NCI-H146 (cell line): ENCODE results near the gene KRI1.
"Not testable (repeated sequence)": the region's sequence is repeated elsewhere in the genome, so short reads cannot be mapped to it uniquely, and the experiment has no call there.

Experiments
- DNase-seq: peaks from one replicate; lab custom pipeline; 2025; lab: John Stamatoyannopoulos, UW

KRI1 gene

GRCh38 chr19:10575011-10575716 is 9.4 kb upstream of the KRI1 start:
- DNase-seq, result no peak

GRCh38 chr19:10574462-10574861 is 8.7 kb upstream of the KRI1 start:
- DNase-seq, result no peak

DNA sequence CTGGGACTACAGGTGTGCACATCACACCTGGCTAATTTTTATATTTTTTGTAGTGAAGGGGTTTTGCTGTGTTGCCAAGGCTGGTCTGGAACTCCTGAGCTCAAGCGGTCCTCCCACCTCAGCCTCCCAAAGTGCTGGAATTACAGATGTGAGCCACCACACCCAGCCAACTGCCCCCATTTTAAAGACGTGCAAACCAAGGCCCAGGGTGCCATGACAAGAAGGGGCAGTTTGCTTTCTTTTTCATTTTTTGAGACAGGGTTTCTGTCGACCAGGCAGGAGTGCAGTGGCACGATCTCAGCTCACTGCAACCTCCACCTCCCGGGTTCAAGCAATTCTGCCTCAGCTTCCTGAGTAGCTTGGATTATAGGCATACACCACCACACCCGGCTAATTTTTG is 8.0 kb upstream of the KRI1 start:
- DNase-seq, result not testable (repeated sequence)

DNA sequence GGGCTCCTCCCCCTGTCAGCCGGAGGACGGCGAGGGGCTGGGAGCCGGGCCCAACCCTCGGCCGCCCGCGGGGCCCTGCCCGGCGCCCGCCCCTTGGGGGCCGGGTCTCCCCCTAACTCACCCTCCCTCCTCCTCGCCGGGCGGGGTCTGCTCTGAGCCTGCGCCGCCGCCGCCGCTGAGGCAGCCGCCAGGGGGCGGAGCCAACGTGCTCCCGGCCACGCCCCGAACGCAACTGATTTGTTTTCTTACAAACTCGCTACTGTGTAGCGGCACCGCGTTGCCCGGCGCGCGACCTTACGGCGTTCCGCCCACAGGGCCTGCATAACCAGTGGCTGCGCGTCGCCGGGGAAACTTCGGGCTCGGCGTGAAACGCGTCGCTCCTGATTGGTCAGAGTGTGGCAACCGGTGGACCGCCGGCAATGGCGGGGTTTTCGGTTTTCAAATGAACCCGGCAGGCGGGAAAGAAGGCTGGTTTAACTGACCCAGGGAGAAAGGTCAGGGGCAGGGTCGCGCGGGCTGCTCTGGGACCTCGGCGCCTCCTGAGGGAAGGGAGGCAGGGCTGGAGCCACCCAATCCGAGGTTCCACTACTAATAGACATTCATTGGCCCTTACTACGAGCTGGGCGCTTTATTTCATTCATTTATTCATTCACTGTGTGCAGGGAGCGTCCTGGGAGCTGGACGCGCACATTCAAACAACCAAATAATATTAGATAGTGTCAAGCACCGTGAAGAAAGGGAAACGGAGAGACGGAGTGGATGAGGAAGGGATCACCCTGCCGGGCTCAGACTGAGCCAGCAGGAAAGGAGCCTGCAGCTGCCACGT is 3.2 kb upstream of the KRI1 start, which contains the start of gene CDKN2D:
Gene CDKN2D, minus strand, starts transcription at position 154 of the 826 bp plus-strand sequence. CDS start 326 bp downstream, outside the sequence.
- peak; percentile 100 for DNase-seq

GRCh38 chr19:10568062-10568825 is 2.4 kb upstream of the KRI1 start:
- no peak for DNase-seq

GRCh38 chr19:10567656-10568055 is 1.8 kb upstream of the KRI1 start:
- DNase-seq, result no peak

DNA sequence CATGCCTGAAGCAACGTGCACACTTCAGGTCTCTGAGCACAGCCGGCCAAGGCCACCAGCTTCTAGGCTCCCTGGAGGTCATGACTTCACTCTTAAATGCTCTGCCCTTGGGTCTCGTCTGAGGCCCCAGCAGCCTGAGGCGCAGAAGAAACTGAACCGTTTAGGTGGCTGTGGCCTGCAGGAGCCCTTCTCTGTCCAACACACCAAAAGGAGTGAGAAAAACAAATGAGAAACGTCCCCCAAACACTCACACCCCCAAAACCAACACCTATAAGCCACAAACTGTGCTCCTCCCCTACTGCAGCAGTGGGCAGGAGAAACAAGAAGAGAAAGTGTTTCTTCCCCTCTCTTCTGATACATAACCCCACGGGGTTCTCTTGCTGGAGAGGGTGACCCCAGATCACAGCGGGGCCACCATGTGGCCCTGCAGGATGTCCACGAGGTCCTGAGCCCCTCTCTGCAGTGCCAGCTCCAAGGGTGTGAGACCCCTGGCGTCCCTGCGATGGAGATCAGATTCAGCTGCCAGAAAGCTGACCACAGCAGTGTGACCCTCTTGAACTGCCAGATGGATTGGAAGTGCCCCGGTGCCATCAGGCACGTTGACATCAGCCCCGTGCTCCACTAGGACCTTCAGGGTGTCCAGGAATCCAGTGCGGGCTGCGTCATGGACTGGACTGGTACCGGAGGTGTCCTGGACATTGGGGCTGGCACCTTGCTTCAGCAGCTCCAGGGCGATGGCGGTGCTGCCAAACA is 1.0 kb upstream of the KRI1 start:
- DNase-seq, result no peak

- no peak for DNase-seq
Observed at GRCh38 chr19:10566408-10566657, 523 bp upstream of the KRI1 start.

DNA sequence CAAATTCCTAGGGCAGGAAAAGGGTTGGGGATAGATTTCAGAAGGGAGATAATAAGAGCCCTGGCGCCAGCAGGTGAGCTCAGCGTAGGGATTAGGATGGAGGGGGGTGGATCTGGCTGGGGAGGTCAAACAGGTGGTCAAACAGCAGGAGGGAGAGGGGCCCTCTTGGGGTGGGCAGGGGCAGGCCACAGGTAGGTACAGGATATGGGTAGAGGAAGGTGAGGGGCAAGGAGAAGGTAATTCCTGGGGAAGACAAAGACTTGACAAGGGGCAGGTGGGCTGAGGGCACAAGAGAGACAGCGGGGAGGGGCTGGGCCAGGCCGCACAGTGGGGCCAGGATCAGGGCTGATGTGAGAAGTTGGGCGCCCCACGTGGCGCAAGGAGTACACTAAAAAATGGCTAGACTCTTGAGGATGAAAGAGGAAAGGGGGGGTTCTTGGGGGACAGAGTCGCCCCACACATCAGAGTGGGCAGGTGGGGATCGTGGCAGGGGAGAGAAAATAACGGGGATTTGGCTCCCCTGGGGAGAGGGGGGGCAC is 713 bp downstream of the KRI1 start:
- DNase-seq, result peak; percentile 85

- no peak for DNase-seq
Observed at GRCh38 chr19:10562609-10563008, 3.2 kb downstream of the KRI1 start.

GRCh38 chr19:10560154-10560553 is 5.7 kb downstream of the KRI1 start:
- DNase-seq, result no peak

- DNase-seq, result no peak
Observed at GRCh38 chr19:10557603-10558197, 8.1 kb downstream of the KRI1 start.

DNA sequence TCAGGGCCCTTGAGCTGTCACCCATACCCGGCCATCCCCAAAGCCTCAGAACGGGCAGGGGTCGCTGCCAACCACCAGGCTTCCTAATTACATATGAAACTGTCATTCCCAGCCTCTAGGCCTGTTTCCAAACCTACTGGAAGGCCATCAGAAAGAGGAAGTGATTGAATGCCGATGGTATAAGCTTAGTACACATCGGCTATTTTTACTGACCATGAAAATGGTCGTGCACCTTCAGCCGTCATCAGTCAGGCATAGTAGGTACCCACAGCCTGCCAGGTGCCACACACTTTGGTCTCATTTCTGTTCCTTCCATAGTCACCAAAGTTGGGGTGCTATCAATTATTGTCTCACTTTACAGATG is 10.2 kb downstream of the KRI1 start:
- DNase-seq, result no peak

- DNase-seq, result no peak
Observed at GRCh38 chr19:10554760-10555609, 10.8 kb downstream of the KRI1 start.

DNA sequence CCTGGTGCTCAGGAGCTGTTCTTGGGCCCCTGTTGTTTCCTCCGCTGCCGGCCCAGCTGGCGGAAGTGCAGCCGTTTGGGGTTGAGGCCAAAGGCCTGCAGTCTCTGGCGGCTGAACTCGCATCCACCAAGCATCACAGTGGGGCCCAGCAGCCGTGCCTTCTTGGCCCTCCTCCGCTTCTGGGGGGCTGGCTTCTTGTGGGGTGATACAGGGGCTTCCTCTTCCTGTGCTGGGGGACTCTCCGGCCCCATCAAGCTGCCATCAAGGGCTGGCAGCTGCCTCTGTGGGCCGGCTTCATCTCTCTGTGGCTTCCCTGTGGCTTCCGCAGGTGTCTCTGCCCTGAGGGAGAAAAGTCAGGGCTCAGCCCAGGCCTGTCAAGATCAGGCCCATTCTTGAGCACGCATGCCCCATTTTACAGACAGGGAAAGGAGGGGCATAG is 11.8 kb downstream of the KRI1 start:
- DNase-seq, result no peak

- no peak for DNase-seq
Observed at GRCh38 chr19:10553087-10553667, 12.6 kb downstream of the KRI1 start.

DNA sequence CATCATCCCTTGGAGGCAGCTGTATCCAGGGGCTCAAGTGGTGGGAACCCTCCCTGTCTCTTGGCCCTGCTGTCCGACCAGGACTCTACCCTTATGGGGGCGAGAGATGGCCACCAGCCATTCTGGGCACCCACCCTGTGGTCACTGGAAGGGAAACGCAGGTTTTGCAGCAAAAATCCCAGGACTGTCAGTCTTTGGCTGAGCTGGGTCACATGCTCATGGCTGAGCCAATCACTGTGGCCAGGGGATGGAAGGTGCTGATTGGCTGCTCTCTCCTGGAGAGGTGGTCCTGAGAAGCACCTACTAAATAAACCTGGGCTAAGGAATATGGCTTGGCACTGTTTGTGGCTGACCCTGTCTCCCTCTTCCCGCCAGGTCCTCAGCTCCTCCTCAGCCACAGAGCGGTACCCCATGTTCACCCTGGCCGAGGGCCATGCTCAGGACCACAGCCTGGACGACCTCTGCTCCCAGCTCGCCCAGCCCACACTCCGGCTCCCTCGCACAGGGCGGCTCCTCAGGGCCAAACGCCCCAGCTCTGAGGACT is 13.2 kb downstream of the KRI1 start:
- DNase-seq, result no peak

GRCh38 chr19:10551698-10552301 is 14.0 kb downstream of the KRI1 start:
- DNase-seq, result peak; percentile 30

DNA sequence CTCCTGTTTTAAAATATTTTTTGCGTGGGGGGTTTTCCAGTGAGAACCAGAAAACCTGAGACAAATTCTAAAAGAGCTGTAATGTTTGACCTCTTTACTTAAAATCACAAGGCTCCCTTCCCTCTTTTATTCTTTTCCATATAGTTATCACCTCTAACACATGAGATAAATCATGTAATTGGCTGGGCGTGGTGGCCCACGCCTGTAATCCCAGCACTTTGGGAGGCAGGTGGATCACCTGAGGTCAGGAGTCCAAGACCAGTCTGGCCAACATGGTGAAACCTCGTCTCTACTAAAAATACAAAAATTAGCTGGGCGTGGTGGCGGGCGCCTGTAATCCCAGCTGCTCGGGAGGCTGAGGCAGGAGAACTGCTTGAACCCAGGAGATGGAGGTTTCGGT is 14.8 kb downstream of the KRI1 start:
- not testable (repeated sequence) for DNase-seq
